Upper lobe of left lung (tissue), 6 donors: ENCODE results near the gene SECTM1. TPM values are rescaled to one million over a fixed set of nuclear protein-coding genes. Genes with fewer than 3 reads are reported as not detected.
A peak's percentile ranks its signal among the peaks of the same experiment; 100 is the strongest.

ENCODE experiments used
- ATAC-seq, 2 donors: fragments of 200-7000 bp; cut with Tn5 transposase; one replicate each; pipeline ENCODE4 v1.9.1; 2022; ENCODE audit warnings: mild to moderate bottlenecking in 2 of 2, moderate library complexity in 2 of 2; ENCODE audit not compliant: low FRiP score in 2 of 2
- DNase-seq, 2 donors: peaks; one replicate each; pipeline ENCODE4 v3.0.0-alpha.2; 2019 to 2020
- H3K27ac ChIP-seq, 4 donors: fragments of 200-600 bp; sonication (generic); one replicate each; pipeline ENCODE4 v1.5.1; 2016 to 2019
- H3K27me3 ChIP-seq, 4 donors: fragments of 200-600 bp; sonication (generic); one replicate each; pipeline ENCODE4 v1.5.1; 2017 to 2019
- H3K36me3 ChIP-seq, 4 donors: fragments of 200-600 bp; sonication (generic); one replicate each; pipeline ENCODE4 v1.5.1; 2016 to 2019
- H3K4me1 ChIP-seq, 4 donors: fragments of 200-600 bp; sonication (generic); one replicate each; pipeline ENCODE4 v1.5.1; 2018 to 2019
- H3K4me3 ChIP-seq, 4 donors: fragments of 200-600 bp; sonication (generic); one replicate each; pipeline ENCODE4 v1.5.1; 2017 to 2019; ENCODE audit warnings: mild to moderate bottlenecking in 2 of 4, moderate library complexity in 1 of 4
- H3K9me3 ChIP-seq, 4 donors: fragments of 200-600 bp; sonication (generic); one replicate each; pipeline ENCODE4 v1.5.1; 2018 to 2019
- CTCF ChIP-seq, 6 experiments: fragments of 450-650 bp in 4 of 6; fragments of 200-600 bp in 2 of 6; sonication (generic) in 2 of 6; IDR thresholded peaks; one replicate each; pipeline ENCODE4 v1.5.1; 2016 to 2019; ENCODE audit warnings: antibody characterized with exemption in 6 of 6
- EP300 ChIP-seq, 4 donors: sonication (generic); formaldehyde crosslinking; IDR thresholded peaks; one replicate each; pipeline ENCODE4 v1.5.1; 2017; ENCODE audit warnings: antibody characterized with exemption in 4 of 4, control low read depth in 2 of 4
- POLR2A ChIP-seq, 4 donors: fragments of 450-650 bp; IDR thresholded peaks; one replicate each; pipeline ENCODE4 v1.5.1; 2016 to 2017; ENCODE audit warnings: antibody characterized with exemption in 4 of 4, mild to moderate bottlenecking in 2 of 4
- POLR2AphosphoS5 ChIP-seq, 2 donors: sonication (generic); formaldehyde crosslinking; IDR thresholded peaks; one replicate each; pipeline ENCODE4 v1.5.1; 2017; ENCODE audit warnings: antibody characterized with exemption in 2 of 2
- WGBS, 2 donors: methylation state at CpG; one replicate each; pipeline ENCODE4 v1.1.5; 2017 to 2018; 5-methylcytosine and 5-hydroxymethylcytosine counted together
- total RNA-seq, 6 donors: library from RNA; depleted of rRNA in 4 of 6; stranded (reverse); fragments of >200 nt in 4 of 6; gene quantifications; one replicate each; pipeline versions ENCODE4 v1.1.0 to v1.2.1, GENCODE V29; 2016 to 2021
- donor health status: DM: no; HTN: no; CAD: no; lungs with moderate emphysema.
- donor health status: DM: no; HTN: yes; CAD: no; lungs with severe emphysema.

The SECTM1 gene
- total RNA-seq, 6 donors from 2014 or later: 17.8 to 50.4 (median 36.2) TPM

DNA sequence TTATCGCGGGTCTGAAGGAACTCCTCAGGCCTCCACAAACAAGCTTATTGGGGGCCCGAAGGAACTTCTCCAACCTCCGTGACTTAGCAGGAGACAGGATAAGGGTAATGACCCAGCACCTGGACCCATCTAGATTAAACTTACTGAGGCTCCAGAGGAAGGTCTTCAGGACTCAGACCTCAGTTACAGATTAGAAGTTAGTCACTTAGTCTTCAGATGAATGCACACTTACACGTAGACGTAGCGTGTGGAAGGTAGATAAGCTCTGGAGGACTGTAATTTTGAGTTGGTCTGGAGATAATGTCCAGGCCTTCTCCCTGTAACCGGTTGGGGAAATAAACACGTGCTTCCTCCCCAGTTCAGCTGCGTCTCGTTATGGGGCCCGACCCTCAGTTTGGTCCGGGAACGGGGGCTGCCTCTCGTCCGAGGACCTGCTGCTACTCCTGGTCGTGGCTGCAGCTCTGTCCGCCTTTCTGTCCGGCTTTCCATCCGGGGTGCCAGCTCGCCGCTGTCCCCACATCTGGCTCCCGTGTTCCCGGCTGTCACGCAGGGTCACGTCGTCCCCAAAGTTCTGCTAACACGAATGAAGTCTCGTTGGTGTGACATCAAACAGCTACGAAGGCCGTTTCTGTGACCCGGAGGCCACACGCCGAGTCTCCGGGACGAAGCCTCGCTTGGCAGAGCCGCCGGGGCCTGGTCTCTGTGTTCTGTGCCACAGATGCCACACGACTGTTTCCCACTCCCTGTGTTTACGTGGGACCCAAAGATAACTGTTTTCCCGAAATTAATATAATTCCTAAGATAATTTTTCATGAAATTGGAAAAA is 11.8 kb upstream of the SECTM1 start:
- peak in 1 of 2 donors; percentile 72 for DNase-seq
- Histone ChIP-seq H3K27ac (no peak overlapping the region), H3K9me3 (no peaks in the 10 kb centered on the region), H3K4me1 (no peaks in the 10 kb centered on the region), H3K4me3 (no peak overlapping the region), H3K27me3 (no peaks in the 10 kb centered on the region), H3K36me3 (no peaks in the 10 kb centered on the region)
- 79 to 88% methylated on average over 23 to 42 of the region's 42 CpGs for WGBS, 2 donors
- no peak for TF ChIP-seq EP300 (IDR thresholded peaks at IDR 0.05)
- no peak for TF ChIP-seq POLR2AphosphoS5 (IDR thresholded peaks at IDR 0.05)
- TF ChIP-seq POLR2A (IDR thresholded peaks at IDR 0.05): no peak
- no peak for TF ChIP-seq CTCF (IDR thresholded peaks at IDR 0.05)
- no peak for ATAC-seq

GRCh38 chr17:82344175-82344907 is 10.8 kb upstream of the SECTM1 start:
- no peak overlapping the region for H3K4me3 ChIP-seq
- no peak for TF ChIP-seq EP300 (IDR thresholded peaks at IDR 0.05)
- TF ChIP-seq POLR2A (IDR thresholded peaks at IDR 0.05): no peak
- no peak for TF ChIP-seq CTCF (IDR thresholded peaks at IDR 0.05)
- no peak for TF ChIP-seq POLR2AphosphoS5 (IDR thresholded peaks at IDR 0.05)
- peak overlapping the region in 1 of 4 donors; percentile 5 for H3K27ac ChIP-seq
- H3K4me1 ChIP-seq: peaks cover 3 to 4% (median 4%) of the 10 kb centered on the region in 4 donors
- peak in 1 of 2 donors; percentile 65 for DNase-seq
- ATAC-seq: no peak
- H3K9me3 ChIP-seq: no peaks in the 10 kb centered on the region
- WGBS, 2 donors: 83 to 88% methylated on average over 12 to 22 of the region's 24 CpGs
- H3K27me3 ChIP-seq: no peaks in the 10 kb centered on the region
- H3K36me3 ChIP-seq: no peaks in the 10 kb centered on the region

DNA sequence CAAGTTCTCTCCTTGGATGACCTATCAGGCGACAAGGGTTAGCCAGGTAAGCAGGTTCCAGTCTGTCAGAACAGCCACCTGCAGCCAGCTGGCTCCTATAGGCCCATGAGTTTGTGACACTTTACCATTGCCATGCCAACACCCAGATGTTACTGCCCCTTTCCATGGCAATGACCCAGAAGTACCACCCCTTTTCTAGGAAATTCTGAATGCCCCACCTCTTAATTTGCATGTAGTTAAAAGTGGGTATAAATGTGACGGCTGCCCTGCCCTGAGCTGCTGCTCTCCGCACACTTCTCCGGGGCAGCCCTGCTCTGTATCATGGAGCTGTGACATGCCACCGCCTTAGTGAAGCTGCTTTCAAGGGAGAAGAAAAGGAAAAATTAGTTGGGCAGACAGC is 10.0 kb upstream of the SECTM1 start:
- Histone ChIP-seq H3K27ac (no peak overlapping the region), H3K4me1 (peaks cover 6 to 11% (median 10%) of the 10 kb centered on the region in 4 donors), H3K27me3 (no peaks in the 10 kb centered on the region), H3K9me3 (no peaks in the 10 kb centered on the region), H3K36me3 (no peaks in the 10 kb centered on the region), H3K4me3 (no peak overlapping the region)
- ATAC-seq (no peak), DNase-seq (no peak)
- TF ChIP-seq POLR2AphosphoS5 (IDR thresholded peaks at IDR 0.05): no peak
- TF ChIP-seq CTCF (IDR thresholded peaks at IDR 0.05): no peak
- no peak for TF ChIP-seq POLR2A (IDR thresholded peaks at IDR 0.05)
- no peak for TF ChIP-seq EP300 (IDR thresholded peaks at IDR 0.05)
- 91 to 93% methylated on average over 5 of the region's 5 CpGs for WGBS, 2 donors

- Histone ChIP-seq H3K4me3 (no peak overlapping the region), H3K36me3 (no peaks in the 10 kb centered on the region), H3K27me3 (no peaks in the 10 kb centered on the region), H3K4me1 (peaks cover 6 to 15% (median 10%) of the 10 kb centered on the region in 4 donors), H3K27ac (no peak overlapping the region), H3K9me3 (no peaks in the 10 kb centered on the region)
- TF ChIP-seq EP300 (IDR thresholded peaks at IDR 0.05) (no peak), CTCF (IDR thresholded peaks at IDR 0.05) (no peak), POLR2AphosphoS5 (IDR thresholded peaks at IDR 0.05) (no peak), POLR2A (IDR thresholded peaks at IDR 0.05) (no peak)
- peak in 1 of 2 donors; percentile 57 for DNase-seq
- no peak for ATAC-seq
- WGBS, 2 donors: 72 to 85% methylated on average over 19 to 28 of the region's 28 CpGs
Observed at GRCh38 chr17:82342361-82343079, 9.0 kb upstream of the SECTM1 start.
